Astrocyte of the spinal cord (primary cell): ENCODE results near the gene IRS2.

ENCODE experiments used
- DNase-seq: peaks from one replicate; pipeline ENCODE4 v3.0.0; 2011; ENCODE audit warnings: low read depth, low spot score
- H3K4me3 ChIP-seq: 2 replicates; pipeline ENCODE4 v1.5.1; 2011; ENCODE audit warnings: low read depth, mild to moderate bottlenecking, low read length, moderate library complexity
- CTCF ChIP-seq: IDR thresholded peaks from 2 replicates; pipeline ENCODE4 v1.5.1; 2012; ENCODE audit warnings: low read depth, mild to moderate bottlenecking, low read length, inconsistent platforms
- in situ Hi-C: cut with HindIII; loops from 2 replicates; pipeline ENCODE4 v1.10.0; 2017; ENCODE audit warnings: low sequenced_read_pairs

IRS2 gene

GRCh38 chr13:109724603-109725002 is 61.8 kb downstream of the IRS2 start:
- no peak for DNase-seq
- TF ChIP-seq CTCF: no peak
- H3K4me3 ChIP-seq: no peak overlapping the region
- in situ Hi-C loops: no loop called here

- H3K4me3 ChIP-seq: no peak overlapping the region
- in situ Hi-C loops: no loop called here
- no peak for DNase-seq
- TF ChIP-seq CTCF: no peak
Observed at GRCh38 chr13:109723046-109723445, 63.3 kb downstream of the IRS2 start.

GRCh38 chr13:109722068-109722467 is 64.3 kb downstream of the IRS2 start:
- in situ Hi-C loops: no loop called here

GRCh38 chr13:109720758-109721184 is 65.6 kb downstream of the IRS2 start:
- TF ChIP-seq CTCF: no peak
- no peak overlapping the region for H3K4me3 ChIP-seq
- no peak for DNase-seq
- in situ Hi-C loops: no loop called here

More at GRCh38 chr13:109722068-109722467, 64.3 kb downstream of the IRS2 start:
- H3K4me3 ChIP-seq: no peak overlapping the region
- no peak for DNase-seq
- no peak for TF ChIP-seq CTCF

GRCh38 chr13:109719962-109720646 is 66.3 kb downstream of the IRS2 start:
- H3K4me3 ChIP-seq: no peak overlapping the region
- no peak for DNase-seq
- no peak for TF ChIP-seq CTCF
- in situ Hi-C loops: no loop called here

GRCh38 chr13:109718726-109719125 is 67.7 kb downstream of the IRS2 start:
- in situ Hi-C loops: no loop called here
- DNase-seq: no peak
- no peak overlapping the region for H3K4me3 ChIP-seq
- no peak for TF ChIP-seq CTCF
